Measurements from ENCODE around the gene TRPC6. TPM values are rescaled to one million over a fixed set of nuclear protein-coding genes. Genes with fewer than 3 reads are reported as not detected.

Gene TRPC6
- 1 to 10 TPM; 3.7 to 4.1 TPM for total RNA-seq
- 1.4 TPM for polyA plus RNA-seq (ENCODE audit: insufficient read depth, low read depth, low replicate concordance)
- long read RNA-seq, donor 1, full-length matches to known transcripts = 2 of 2 reads
- long read RNA-seq, donor 1, partial matches to known transcripts = 0 of 2 reads
- long read RNA-seq, donor 1, other reads (novel, unspliced or antisense) = 0 of 2 reads
- long read RNA-seq, donor 2 = 0 reads

DNA sequence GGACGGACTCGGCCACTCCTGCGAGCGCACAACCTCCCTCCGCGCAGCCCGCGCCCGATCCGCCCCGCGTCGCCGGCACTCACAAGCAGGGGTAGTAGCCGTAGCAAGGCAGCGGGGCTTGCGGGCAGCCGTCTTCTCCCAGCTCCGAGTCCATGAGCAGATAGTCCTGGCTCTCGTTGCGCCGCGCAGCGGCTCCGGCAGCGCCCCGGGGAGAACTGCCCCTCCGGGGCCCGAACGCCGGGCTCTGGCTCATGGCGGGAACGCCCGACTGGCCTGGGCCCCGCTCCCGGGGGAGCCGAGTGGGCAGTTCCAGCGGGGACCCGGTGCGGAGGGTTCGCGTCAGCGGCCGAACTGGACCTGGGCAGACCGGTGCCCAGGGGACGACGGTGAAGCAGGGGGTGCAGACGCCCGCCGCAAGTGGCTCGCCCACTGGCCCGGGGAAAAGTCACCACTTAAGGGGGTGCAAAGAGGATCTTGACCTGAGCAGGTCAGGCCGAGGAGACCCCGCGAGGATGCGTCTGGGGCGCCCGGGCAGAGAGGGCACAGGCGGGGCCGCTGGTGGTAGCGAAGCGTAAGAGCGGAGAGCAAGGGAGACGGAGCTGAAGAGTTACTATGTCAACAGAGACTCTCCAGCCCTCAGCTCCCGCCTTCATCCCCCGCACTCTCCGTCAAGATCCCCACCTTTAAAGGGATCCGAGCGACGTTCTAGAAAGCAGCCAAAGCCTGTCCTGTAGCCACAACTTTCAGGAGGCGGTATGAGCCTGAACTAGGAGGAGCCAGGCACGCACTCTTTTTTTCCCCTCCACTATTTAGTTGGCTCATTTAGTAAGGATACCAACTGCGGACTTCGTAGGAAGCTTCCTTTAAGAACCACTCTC is at the start of gene TRPC6:
TRPC6 (minus strand) TSS at position 757 of the 878 bp plus-strand sequence; CDS start at position 253, 504 bp downstream.
- 0 to 1% methylated on average over 29 to 72 of the region's 74 CpGs for WGBS, 2 donors
- peak within 1 kb of the TSS; percentile 45 to 60 for H3K27ac ChIP-seq
- no peaks in the 10 kb centered on the region for H3K9me3 ChIP-seq
- H3K27me3 ChIP-seq = no peaks in the 10 kb centered on the region
- DNase-seq = peak; percentile 49
- no peaks in the 10 kb centered on the region for H3K36me3 ChIP-seq (ENCODE audit: low read depth, missing control alignments)
- intact Hi-C loops (cut with DNase I; ENCODE audit: low total_unique reads) = no loop called here
- no peaks in the 10 kb centered on the region for H3K4me1 ChIP-seq
- TF ChIP-seq POLR2A (IDR thresholded peaks at IDR 0.05) = no peak
- TF ChIP-seq, protein P1, sequence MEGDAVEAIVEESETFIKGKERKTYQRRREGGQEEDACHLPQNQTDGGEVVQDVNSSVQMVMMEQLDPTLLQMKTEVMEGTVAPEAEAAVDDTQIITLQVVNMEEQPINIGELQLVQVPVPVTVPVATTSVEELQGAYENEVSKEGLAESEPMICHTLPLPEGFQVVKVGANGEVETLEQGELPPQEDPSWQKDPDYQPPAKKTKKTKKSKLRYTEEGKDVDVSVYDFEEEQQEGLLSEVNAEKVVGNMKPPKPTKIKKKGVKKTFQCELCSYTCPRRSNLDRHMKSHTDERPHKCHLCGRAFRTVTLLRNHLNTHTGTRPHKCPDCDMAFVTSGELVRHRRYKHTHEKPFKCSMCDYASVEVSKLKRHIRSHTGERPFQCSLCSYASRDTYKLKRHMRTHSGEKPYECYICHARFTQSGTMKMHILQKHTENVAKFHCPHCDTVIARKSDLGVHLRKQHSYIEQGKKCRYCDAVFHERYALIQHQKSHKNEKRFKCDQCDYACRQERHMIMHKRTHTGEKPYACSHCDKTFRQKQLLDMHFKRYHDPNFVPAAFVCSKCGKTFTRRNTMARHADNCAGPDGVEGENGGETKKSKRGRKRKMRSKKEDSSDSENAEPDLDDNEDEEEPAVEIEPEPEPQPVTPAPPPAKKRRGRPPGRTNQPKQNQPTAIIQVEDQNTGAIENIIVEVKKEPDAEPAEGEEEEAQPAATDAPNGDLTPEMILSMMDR (IDR thresholded peaks at IDR 0.05) = no peak
- peak within 1 kb of the TSS; percentile 55 to 73 for H3K4me3 ChIP-seq

- Histone ChIP-seq H3K36me3 (ENCODE audit: low read depth, missing control alignments) (no peaks in the 10 kb centered on the region), H3K4me3 (no peak overlapping the region), H3K27ac (no peak overlapping the region), H3K4me1 (no peaks in the 10 kb centered on the region), H3K27me3 (no peaks in the 10 kb centered on the region), H3K9me3 (no peaks in the 10 kb centered on the region)
- WGBS, 2 donors = 47 to 74% methylated on average over 3 of the region's 3 CpGs
- no peak for TF ChIP-seq POLR2A (IDR thresholded peaks at IDR 0.05)
- TF ChIP-seq, protein P1 (IDR thresholded peaks at IDR 0.05) = no peak
- DNase-seq = no peak
- intact Hi-C loops (cut with DNase I; ENCODE audit: low total_unique reads) = no loop called here
These were observed 36.2 kb upstream of the TRPC6 start for GRCh38 chr11:101620026-101620425.

DNA sequence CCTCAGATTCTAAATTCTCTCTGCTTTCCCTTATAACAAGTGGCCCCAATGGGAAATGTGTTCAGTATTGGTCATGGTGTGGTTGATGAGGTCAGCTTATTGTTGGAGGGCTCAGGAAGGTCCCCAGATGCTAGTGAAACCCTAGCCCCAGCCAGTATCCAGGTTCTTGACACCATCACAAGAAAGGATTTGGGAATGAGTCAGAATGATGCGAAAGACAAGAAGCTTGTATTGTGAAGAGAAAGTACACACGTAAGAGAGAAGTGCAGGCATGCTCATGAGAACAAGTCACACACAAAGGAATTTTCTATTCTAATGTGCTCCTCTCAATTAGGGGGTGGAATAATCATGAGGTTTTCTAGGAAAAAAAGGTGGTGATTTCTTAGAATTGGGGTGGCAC is 34.9 kb upstream of the TRPC6 start:
- Histone ChIP-seq H3K4me3 (no peak overlapping the region), H3K27me3 (no peaks in the 10 kb centered on the region), H3K36me3 (ENCODE audit: low read depth, missing control alignments) (no peaks in the 10 kb centered on the region), H3K9me3 (no peaks in the 10 kb centered on the region), H3K27ac (no peak overlapping the region), H3K4me1 (no peaks in the 10 kb centered on the region)
- intact Hi-C loops (cut with DNase I; ENCODE audit: low total_unique reads) = no loop called here
- TF ChIP-seq, protein P1 (IDR thresholded peaks at IDR 0.05) = no peak
- TF ChIP-seq POLR2A (IDR thresholded peaks at IDR 0.05) = no peak
- DNase-seq = no peak
- WGBS, 2 donors = 92 to 95% methylated on average over 2 of the region's 2 CpGs

GRCh38 chr11:101617735-101618332 is 34.0 kb upstream of the TRPC6 start:
- WGBS, 2 donors = 57 to 82% methylated on average over 6 of the region's 6 CpGs
- intact Hi-C loops (cut with DNase I; ENCODE audit: low total_unique reads) = no loop called here
- no peaks in the 10 kb centered on the region for H3K27me3 ChIP-seq
- H3K4me1 ChIP-seq = no peaks in the 10 kb centered on the region
- H3K36me3 ChIP-seq (ENCODE audit: low read depth, missing control alignments) = no peaks in the 10 kb centered on the region
- DNase-seq = no peak
- H3K27ac ChIP-seq = no peak overlapping the region
- no peak overlapping the region for H3K4me3 ChIP-seq
- TF ChIP-seq POLR2A (IDR thresholded peaks at IDR 0.05) = no peak
- TF ChIP-seq, protein P1 (IDR thresholded peaks at IDR 0.05) = no peak
- no peaks in the 10 kb centered on the region for H3K9me3 ChIP-seq
